ENCODE results near the gene CSPG5. TPM values are rescaled to one million over a fixed set of nuclear protein-coding genes. Genes with fewer than 3 reads are reported as not detected.
A peak's percentile ranks its signal among the peaks of the same experiment; 100 is the strongest.

Gene CSPG5
- polyA plus RNA-seq, 1 donor from 2014 or later, result 67.1 TPM

DNA sequence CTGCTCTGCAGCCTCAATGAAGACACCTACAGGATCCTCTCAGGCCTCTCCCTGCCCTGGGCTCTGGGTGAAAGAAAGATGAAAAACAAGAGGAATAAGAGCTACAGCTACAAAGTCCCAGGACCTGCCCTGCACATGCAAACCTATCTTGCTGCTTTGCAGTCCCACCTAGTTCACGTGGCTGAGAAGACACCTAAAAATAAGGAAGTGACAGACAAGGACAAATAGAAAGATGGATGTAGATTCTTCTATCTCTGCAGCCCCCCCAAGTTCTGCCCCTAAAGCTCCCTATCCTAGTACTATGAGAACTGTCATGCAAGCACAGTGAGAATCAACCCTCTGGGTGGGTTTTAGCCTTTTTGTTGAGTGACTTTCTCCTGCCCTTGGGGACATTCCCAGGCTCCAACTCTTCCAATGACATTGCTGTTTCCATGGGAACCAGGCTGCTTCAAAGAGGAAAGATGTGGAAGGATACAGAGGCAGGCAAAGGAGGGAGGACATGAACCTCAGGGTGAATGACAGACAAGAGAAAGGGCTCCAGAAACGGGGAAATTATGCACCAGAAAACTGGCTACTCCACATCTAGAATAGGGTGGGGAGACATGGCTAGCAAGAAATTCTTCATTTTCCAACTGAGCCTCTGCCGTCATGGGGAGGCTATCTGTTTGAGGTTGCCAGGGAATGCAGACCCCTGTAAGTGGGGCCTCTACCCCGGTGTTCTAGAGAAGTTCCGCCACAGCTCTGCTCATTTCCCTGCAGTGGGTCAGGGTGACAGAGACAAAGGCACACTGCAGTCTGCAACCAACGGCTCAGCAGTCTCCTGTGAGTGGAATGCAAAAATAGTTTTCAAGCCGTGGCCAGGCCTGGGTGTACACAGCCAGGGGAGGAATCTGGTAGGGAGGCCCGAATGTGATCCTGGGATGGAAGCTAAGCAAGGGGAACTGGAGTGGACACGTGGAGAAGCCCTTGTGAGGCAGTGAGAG is 5.2 kb downstream of the CSPG5 start:
- Histone ChIP-seq H3K9me2 (ENCODE audit: insufficient read depth, low read length) (no peaks in the 10 kb centered on the region), H3K79me2 (replicated peaks; ENCODE audit: insufficient read depth, low read length) (no peaks in the 10 kb centered on the region), H3K27ac (ENCODE audit: low read length) (peak overlapping the region; percentile 93), H2AFZ (ENCODE audit: low read depth, low read length) (no peak overlapping the region), H3K9me3 (ENCODE audit: low read length) (no peaks in the 10 kb centered on the region), H3K27me3 (ENCODE audit: insufficient read depth, low read depth, low read length) (peaks cover 3% of the 10 kb centered on the region), H3K4me2 (ENCODE audit: low read length) (peak overlapping the region; percentile 2), H3K36me3 (ENCODE audit: insufficient read depth, low read length) (no peaks in the 10 kb centered on the region), H4K20me1 (ENCODE audit: insufficient read depth) (no peaks in the 10 kb centered on the region), H3K9ac (ENCODE audit: low read length) (peak overlapping the region; percentile 62), H3K4me3 (ENCODE audit: low read length) (peak overlapping the region; percentile 56), H3F3A (ENCODE audit: insufficient read depth, low read length, poor library complexity, severe bottlenecking) (no peaks in the 10 kb centered on the region)
- TF ChIP-seq EP300 (conservative IDR thresholded peaks at IDR 0.05; ENCODE audit: poor library complexity, severe bottlenecking) (peak; percentile 64), RAD21 (conservative IDR thresholded peaks at IDR 0.05) (no peak), MXI1 (conservative IDR thresholded peaks at IDR 0.05; ENCODE audit: poor library complexity, severe bottlenecking) (no peak), POLR2AphosphoS5 (IDR thresholded peaks at IDR 0.05) (peak; percentile 53), SMC3 (conservative IDR thresholded peaks at IDR 0.05; ENCODE audit: poor library complexity) (no peak), TAF1 (IDR thresholded peaks at IDR 0.05; ENCODE audit: low read depth) (peak; percentile 61), EZH2 (IDR thresholded peaks at IDR 0.05; ENCODE audit: borderline replicate concordance, insufficient read depth, low read length, poor library complexity, severe bottlenecking) (no peak)
- TF ChIP-seq, protein P1, sequence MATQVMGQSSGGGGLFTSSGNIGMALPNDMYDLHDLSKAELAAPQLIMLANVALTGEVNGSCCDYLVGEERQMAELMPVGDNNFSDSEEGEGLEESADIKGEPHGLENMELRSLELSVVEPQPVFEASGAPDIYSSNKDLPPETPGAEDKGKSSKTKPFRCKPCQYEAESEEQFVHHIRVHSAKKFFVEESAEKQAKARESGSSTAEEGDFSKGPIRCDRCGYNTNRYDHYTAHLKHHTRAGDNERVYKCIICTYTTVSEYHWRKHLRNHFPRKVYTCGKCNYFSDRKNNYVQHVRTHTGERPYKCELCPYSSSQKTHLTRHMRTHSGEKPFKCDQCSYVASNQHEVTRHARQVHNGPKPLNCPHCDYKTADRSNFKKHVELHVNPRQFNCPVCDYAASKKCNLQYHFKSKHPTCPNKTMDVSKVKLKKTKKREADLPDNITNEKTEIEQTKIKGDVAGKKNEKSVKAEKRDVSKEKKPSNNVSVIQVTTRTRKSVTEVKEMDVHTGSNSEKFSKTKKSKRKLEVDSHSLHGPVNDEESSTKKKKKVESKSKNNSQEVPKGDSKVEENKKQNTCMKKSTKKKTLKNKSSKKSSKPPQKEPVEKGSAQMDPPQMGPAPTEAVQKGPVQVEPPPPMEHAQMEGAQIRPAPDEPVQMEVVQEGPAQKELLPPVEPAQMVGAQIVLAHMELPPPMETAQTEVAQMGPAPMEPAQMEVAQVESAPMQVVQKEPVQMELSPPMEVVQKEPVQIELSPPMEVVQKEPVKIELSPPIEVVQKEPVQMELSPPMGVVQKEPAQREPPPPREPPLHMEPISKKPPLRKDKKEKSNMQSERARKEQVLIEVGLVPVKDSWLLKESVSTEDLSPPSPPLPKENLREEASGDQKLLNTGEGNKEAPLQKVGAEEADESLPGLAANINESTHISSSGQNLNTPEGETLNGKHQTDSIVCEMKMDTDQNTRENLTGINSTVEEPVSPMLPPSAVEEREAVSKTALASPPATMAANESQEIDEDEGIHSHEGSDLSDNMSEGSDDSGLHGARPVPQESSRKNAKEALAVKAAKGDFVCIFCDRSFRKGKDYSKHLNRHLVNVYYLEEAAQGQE (IDR thresholded peaks at IDR 0.05; ENCODE audit: borderline replicate concordance), result peak; percentile 86
- TF ChIP-seq, protein P2, sequence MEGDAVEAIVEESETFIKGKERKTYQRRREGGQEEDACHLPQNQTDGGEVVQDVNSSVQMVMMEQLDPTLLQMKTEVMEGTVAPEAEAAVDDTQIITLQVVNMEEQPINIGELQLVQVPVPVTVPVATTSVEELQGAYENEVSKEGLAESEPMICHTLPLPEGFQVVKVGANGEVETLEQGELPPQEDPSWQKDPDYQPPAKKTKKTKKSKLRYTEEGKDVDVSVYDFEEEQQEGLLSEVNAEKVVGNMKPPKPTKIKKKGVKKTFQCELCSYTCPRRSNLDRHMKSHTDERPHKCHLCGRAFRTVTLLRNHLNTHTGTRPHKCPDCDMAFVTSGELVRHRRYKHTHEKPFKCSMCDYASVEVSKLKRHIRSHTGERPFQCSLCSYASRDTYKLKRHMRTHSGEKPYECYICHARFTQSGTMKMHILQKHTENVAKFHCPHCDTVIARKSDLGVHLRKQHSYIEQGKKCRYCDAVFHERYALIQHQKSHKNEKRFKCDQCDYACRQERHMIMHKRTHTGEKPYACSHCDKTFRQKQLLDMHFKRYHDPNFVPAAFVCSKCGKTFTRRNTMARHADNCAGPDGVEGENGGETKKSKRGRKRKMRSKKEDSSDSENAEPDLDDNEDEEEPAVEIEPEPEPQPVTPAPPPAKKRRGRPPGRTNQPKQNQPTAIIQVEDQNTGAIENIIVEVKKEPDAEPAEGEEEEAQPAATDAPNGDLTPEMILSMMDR (IDR thresholded peaks at IDR 0.05; ENCODE audit: poor library complexity, severe bottlenecking), result no peak

DNA sequence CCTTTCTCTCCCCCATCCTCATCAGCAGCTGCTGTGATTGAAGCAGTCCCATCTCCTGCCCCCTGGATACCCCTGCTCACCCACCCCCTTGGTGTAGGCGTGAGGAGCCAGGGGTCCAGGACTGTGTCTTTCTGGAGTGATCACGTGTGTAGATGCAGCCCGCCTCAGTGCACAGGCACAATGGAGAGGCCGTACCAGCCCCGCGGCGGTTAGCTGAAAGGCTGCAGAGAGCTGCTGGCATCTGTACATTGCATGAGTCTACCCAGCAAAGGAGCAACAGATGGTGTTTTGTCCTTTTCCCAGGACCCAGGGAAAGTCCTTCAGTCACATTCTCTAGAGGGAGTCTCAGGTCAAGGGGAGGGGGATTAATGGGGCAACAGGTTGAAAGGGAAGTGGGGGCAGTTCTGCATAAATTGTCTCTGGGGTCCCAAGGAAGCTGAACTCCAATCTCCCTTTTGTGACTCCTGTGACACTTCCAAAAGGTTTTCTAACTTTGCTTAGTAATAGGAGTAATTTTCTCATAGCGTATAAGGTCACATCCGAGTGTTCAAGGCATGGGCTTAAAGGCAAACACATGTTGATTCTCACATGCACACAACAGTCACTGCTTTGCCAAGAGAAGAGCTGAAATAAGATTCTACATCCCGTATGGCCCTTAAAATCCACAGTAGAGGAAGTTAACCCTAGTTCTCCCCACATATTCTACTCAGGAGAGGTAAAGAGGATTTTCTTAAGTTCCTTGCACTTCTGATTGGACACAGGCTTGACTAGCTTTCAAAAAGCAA is 7.1 kb downstream of the CSPG5 start:
- no peaks in the 10 kb centered on the region for H3K27me3 ChIP-seq (ENCODE audit: insufficient read depth, low read depth, low read length)
- no peaks in the 10 kb centered on the region for H3K9me3 ChIP-seq (ENCODE audit: low read length)
- H3K4me2 ChIP-seq (ENCODE audit: low read length), result no peak overlapping the region
- no peaks in the 10 kb centered on the region for H3K9me2 ChIP-seq (ENCODE audit: insufficient read depth, low read length)
- no peaks in the 10 kb centered on the region for H3K36me3 ChIP-seq (ENCODE audit: insufficient read depth, low read length)
- peak overlapping the region; percentile 56 for H3K4me3 ChIP-seq (ENCODE audit: low read length)
- H3K27ac ChIP-seq (ENCODE audit: low read length), result no peak overlapping the region
- no peaks in the 10 kb centered on the region for H3K79me2 ChIP-seq (replicated peaks; ENCODE audit: insufficient read depth, low read length)
- no peak overlapping the region for H3K9ac ChIP-seq (ENCODE audit: low read length)
- TF ChIP-seq MXI1 (conservative IDR thresholded peaks at IDR 0.05; ENCODE audit: poor library complexity, severe bottlenecking) (no peak), EZH2 (IDR thresholded peaks at IDR 0.05; ENCODE audit: borderline replicate concordance, insufficient read depth, low read length, poor library complexity, severe bottlenecking) (no peak), EP300 (conservative IDR thresholded peaks at IDR 0.05; ENCODE audit: poor library complexity, severe bottlenecking) (no peak), SMC3 (conservative IDR thresholded peaks at IDR 0.05; ENCODE audit: poor library complexity) (no peak), TAF1 (IDR thresholded peaks at IDR 0.05; ENCODE audit: low read depth) (no peak), RAD21 (conservative IDR thresholded peaks at IDR 0.05) (no peak), POLR2AphosphoS5 (IDR thresholded peaks at IDR 0.05) (no peak)
- TF ChIP-seq, protein P1 (IDR thresholded peaks at IDR 0.05; ENCODE audit: borderline replicate concordance), result no peak
- TF ChIP-seq, protein P2 (IDR thresholded peaks at IDR 0.05; ENCODE audit: poor library complexity, severe bottlenecking), result no peak
- no peaks in the 10 kb centered on the region for H3F3A ChIP-seq (ENCODE audit: insufficient read depth, low read length, poor library complexity, severe bottlenecking)
- no peak overlapping the region for H2AFZ ChIP-seq (ENCODE audit: low read depth, low read length)
- no peaks in the 10 kb centered on the region for H4K20me1 ChIP-seq (ENCODE audit: insufficient read depth)
